Measurements from ENCODE around the gene CCNY.

CCNY gene

GRCh38 chr10:35532141-35532540 lies 195.8 kb downstream of the CCNY start:
- TF ChIP-seq CTCF (IDR thresholded peaks at IDR 0.05), result no peak

DNA sequence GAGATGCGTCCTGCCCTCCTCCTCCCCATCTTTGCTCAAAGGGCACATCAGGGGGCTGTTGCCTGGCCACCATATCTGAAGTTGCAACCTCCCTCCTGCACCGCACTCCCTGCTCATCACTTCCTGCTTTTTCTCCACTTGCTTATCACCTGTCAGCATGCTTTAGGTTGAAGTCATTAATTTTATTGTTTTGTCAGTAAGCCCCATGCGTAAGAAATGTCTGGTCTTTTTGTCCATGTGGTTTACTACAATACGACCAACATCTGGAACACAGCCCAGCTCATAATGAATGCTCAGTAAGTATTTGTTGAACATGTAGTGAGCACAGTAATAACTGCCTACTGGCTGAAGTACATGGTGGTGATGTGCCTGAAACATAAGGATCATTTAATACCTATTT lies 197.3 kb downstream of the CCNY start:
- TF ChIP-seq CTCF (IDR thresholded peaks at IDR 0.05), result no peak

GRCh38 chr10:35535136-35535535 lies 198.8 kb downstream of the CCNY start:
- TF ChIP-seq CTCF (IDR thresholded peaks at IDR 0.05), result no peak

GRCh38 chr10:35536789-35537188 lies 200.5 kb downstream of the CCNY start:
- TF ChIP-seq CTCF (IDR thresholded peaks at IDR 0.05), result no peak

- TF ChIP-seq CTCF (IDR thresholded peaks at IDR 0.05), result no peak
Measured at GRCh38 chr10:35540296-35541164, 204.2 kb downstream of the CCNY start.

DNA sequence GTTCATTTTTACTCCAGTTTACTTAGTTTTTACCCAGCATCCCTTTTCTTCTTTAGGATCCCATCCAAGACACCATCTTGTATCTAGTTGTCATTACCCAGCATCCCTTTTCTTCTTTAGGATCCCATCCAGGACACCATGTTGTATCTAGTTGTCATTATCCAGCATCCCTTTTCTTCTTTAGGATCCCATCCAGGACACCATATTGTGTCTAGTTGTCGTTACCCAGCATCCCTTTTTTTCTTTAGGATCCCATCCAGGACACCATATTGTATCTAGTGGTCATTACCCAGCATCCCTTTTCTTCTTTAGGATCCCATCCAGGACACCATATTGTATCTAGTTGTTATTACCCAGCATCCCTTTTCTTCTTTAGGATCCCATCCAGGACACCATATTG lies 205.4 kb downstream of the CCNY start:
- no peak for TF ChIP-seq CTCF (IDR thresholded peaks at IDR 0.05)

GRCh38 chr10:35542303-35542702 lies 206.0 kb downstream of the CCNY start:
- TF ChIP-seq CTCF (IDR thresholded peaks at IDR 0.05), result no peak

All from LNCAP (cell line).